GM08714 (cell line): ENCODE results near the gene SFRP5.

Source experiments
- H3K4me3 ChIP-seq: fragments of 200-500 bp; sonication (Bioruptor generic); 2 replicates; pipeline ENCODE4 v1.5.1; 2014; ENCODE audit warnings: mild to moderate bottlenecking, low read length, inconsistent platforms
- ZNF274 ChIP-seq: IDR thresholded peaks from 2 replicates; pipeline ENCODE4 v1.6.1; 2012; ENCODE audit warnings: mild to moderate bottlenecking, low read depth, low read length

Gene SFRP5

DNA sequence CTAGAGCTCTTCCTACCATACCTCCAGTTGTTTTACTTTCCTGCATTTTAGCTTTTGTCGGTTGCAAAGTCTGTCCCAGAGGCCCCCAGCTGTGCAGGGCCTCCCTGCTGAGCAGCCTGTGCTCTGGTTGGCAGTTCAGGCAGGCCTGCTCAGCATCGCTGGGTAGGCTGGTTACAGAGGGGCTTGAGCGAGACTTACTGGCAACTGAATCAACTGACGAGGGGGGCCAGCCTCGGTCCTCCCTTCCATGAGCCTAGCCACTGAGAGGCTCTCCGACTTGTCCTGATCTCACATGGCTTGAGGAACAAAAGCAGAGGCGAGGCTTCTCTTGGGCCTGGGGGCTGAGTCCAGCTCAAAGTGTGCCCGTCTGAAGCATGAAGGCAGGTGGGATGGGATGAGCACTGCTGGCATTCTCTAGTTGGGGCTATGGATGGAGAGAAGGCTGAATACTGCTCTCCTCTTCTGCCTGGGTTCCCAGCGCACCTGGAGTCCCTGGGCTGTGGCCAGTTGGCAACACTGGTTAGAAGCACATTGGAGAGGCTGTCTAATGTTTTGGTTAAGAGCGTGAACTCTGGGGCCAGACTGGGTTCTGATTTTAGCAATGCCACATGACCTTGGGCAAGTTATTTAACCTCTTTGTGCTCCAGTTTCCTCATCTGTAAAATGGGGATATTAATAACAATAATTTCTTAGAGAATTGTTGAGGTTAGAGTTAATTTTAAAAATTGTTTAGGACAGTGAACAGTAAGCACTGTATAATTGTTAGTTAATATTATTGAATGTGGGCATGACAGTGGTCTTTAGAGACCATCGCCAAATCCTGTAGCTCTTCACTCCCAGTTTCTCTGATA lies 6.9 kb upstream of the SFRP5 start:
- TF ChIP-seq ZNF274: no peak
- H3K4me3 ChIP-seq: no peak overlapping the region

DNA sequence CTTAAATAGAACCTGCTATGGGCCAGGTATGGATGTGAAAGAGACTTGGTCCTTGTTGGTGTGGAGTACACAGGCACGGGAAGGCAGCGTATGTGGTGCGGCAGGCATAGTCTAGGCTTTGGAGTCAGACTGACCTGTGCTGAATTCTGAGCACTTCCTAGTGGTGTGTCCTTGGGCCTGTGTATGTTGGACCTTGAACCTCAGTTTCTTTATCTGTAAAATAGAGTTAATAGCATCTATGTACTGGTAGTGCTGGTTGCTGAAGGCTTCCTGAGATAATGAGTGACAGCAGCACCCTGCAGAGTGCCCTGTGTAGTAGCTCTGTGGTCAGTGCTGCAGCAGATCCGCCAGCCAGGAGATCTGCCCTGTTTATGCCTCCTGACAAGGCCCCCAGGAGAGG lies 5.3 kb upstream of the SFRP5 start:
- H3K4me3 ChIP-seq: no peak overlapping the region
- TF ChIP-seq ZNF274: no peak

DNA sequence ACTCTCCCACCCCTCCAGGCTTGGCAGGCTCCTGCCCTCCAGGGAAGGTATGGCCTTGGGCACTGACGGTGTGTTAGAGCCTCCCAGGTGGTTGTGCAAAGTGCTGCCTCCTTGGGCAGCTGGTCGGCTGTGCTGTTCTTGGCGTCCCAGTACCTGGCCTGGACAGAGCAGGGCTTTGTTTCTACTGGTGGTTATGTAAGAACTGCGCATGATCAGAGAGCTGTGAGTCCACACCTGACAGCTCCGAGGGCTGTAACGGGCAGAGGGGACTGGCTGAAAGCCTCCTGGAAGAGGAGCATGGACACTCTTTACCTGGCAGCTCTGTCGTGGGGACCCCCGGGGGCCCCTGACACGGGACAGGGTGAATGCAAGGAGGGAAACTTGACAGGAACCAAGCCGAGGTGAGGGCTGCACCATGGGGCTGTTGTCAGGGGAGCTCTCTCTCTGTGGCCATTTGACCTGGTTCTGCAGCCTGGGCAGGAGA lies 3.1 kb upstream of the SFRP5 start:
- TF ChIP-seq ZNF274: no peak
- no peak overlapping the region for H3K4me3 ChIP-seq

DNA sequence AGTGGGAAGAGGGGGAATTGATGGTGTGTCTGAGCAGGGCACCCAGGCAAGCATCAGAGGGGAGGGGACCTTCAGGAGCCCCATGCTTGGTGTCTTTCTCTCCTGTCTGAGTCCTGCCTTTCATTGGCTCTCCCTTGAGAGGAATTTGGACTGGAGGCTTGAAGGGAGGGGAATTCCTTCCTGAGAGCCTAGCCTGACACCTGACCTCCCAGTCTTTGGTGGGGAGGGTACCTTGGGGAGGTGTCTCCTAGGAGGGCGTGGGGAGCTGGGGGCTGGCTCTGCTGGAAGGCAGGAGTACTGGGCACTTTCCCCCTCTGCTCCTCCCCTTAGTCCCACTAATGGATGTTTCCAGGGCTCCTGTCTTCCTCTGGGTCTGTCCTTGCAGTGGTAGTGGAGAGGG lies 1.3 kb upstream of the SFRP5 start:
- no peak overlapping the region for H3K4me3 ChIP-seq
- TF ChIP-seq ZNF274: no peak

DNA sequence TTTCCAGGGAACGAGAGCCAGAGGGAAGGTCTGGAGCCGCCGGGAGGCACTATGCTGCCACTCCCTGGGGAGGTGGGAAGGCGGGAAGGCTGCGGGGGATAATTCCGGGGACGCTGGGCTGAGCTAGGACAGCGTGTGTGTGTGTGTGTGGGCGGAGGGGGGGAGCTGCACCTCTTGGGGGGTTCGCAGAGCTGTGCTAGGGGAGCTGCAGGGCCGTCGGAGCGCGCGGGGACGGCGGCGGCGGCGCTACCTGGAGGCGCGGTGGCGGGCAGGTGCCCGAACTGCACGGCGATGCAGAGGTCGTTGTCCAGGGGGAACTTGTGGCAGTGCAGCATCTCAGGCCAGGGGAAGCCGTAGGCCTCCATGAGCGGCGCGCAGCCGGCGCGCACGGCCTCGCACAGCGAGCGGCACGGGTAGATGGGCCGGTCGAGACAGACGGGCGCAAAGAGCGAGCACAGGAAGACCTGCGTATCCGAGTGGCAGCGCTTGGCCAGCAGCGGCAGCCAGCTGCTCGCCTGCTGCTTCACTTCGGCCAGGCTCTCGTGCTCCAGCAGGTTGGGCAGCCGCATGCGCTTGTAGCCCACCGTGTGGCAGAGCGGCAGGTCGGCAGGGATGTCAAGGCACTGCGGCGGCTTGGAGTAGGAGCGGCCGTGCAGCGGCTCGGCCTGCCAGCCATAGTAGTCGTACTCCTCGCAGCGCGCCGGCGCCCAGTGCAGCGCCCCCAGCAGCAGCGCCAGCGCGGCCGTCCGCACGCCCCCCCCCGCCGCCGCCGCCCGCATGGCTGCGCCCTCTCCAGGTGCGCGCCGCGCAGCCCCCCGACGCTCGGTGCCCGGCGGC lies 526 bp downstream of the SFRP5 start:
- no peak for TF ChIP-seq ZNF274
- H3K4me3 ChIP-seq: no peak overlapping the region

DNA sequence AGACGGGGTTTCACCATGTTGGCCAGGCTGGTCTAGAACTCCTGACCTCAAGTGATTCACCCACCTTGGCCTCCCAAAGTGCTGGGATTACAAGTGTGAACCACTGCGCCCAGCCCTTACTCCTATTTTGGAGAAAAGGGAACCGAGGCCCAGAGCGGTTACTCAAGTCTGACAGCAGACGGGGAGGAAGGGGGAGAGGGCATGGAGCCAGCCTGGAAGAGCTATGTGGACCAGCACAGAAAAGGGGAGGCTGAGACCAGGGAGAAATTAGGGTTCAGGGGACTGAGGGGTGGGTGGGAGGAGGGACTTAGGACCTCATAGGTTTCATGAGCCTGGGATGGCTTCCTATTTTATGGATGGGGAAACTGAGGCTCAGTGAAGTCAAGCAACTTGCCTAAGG lies 1.5 kb downstream of the SFRP5 start:
- no peak overlapping the region for H3K4me3 ChIP-seq
- no peak for TF ChIP-seq ZNF274

DNA sequence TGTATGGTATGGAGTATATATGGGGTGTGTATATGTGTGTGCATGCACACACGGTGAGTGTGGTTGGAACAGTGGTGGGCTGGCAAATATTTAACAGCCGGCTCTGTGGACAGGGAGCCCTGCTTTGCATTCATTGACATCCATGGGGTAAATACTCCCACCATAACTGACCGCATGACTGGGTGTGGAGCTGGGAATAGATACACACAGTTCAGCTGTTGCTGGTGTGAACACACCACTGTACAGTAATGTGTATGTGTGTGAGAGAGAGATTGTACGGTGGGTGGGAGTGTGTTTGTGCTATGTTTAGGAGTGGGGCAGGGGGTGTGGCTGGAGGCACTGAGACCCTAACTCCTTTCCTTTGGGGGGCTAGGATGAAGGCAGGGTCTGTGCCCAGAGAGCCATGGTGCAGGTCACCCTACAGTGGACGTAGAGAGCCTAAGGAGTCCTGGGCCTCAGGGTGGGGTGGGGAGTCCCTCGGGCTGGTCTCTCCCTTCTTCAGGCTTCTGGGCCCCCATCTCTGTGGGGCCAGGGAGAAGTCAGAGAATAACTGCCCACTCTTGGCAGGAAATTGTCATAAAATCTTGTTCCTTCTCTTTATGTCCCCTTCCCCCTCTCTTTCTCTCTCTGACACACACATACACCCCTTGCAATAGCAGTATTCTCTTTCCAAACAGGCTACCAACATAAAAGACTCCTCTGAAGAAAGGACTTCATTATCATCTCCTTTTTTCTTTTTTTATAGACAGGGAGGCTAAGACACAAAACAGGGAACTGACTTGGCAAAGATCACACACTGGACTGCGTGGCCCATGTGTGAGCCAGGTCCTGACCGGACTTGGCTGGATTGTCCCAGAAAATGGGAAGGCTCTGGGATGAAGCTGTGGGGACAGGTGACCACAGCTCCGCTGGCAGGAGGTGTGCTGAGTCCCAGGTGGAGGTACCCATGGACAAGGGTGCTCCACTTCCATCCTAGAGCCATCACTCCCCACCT lies 3.2 kb downstream of the SFRP5 start:
- no peak for TF ChIP-seq ZNF274
- H3K4me3 ChIP-seq: no peak overlapping the region

DNA sequence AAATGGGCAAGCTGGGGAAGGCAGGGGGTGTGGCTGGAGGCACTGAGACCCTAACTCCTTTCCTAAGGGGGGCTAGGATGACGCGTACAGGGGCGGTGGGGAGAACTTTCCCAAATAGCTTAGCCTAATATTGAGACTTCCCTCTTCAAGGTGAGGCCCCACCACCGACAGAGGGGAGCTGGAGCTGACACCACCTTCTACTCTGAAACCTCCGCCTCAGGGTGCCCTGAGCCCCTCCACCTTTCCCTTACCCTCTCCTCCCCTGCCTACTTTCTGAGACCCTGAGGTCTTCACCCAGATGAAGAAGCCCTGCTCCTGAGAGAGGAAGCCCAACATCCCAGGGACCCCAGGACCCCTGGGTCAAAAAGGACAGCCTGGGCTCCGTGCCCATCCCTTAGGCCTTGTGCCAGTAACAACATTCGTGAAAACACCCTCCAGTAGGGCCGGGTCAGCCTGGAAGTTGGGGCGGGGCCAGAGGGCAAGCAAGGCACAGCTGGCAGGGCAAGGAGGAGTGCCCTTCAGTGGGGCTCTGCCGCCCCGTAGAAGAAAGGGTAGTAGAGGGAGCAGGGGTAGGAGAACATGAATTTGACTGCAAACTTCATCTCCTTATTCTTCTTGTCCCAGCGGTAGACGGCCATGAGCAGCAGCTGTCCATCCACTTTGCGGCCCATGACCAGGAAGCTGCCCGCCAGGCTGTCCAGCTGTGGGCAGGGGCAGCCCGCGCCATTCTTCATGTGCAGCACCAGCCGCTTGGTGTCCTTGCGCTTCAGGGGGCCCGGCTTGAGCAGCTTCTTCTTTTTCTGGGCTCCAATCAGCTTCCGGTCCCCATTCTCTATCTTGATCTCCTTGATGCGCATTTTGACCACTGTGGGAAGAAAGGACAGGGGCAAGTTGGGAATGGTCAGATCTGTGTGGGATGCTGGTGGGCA lies 4.5 kb downstream of the SFRP5 start:
- TF ChIP-seq ZNF274: no peak
- no peak overlapping the region for H3K4me3 ChIP-seq

DNA sequence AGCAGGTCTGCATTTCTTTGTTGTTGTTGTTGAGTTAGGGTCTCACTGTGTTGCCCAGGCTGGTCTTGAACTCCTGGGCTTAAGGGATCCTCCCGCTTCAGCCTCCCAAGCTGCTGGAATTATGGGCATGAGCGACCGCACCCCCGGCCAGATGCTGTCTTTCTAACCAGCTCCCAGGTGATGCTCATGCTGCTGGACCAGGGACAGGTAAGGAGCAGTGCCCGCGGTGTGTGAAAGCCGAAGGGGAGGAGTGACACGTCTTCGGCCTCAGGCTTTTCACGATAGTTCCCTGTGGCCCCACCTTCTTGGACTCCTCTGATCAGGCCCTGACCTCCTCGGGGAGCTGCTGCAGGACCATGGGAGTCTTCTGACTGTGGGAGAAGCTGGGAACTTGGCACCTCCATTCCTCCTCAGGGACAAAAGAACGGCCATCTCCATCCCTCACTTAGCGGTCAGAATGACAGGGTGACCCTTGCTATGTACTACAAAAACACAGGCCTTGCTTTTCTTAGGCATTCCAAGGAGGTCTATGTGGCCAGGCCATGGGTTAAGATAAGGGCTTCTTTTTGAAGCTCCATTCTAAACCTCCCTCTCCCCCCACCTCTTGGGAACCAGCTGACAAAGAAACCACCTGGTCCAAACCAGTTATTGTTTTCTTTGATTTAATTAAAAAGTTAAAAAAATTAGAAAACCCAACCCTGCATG lies 5.5 kb downstream of the SFRP5 start:
- H3K4me3 ChIP-seq: no peak overlapping the region
- TF ChIP-seq ZNF274: no peak

DNA sequence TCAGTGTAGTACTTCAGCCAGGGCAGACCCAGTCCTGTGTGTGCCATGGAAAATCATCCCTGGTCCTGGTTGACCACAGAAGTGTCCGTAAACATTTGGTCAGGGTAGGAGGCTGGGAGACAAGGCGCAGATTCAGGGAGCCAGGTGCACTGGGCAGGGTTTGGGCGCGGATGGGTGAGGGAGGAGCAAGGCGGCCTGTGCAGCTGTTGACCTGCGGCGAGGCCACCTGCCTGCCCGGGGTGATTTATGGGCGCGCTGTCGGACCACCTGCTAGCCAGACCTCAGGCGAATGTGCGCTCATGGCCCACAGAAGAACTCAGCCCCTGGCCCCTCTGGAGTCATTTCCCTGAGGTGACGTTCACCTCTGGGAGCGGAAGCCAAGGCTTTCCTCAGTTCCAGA lies 6.6 kb downstream of the SFRP5 start:
- TF ChIP-seq ZNF274: no peak
- no peak overlapping the region for H3K4me3 ChIP-seq

DNA sequence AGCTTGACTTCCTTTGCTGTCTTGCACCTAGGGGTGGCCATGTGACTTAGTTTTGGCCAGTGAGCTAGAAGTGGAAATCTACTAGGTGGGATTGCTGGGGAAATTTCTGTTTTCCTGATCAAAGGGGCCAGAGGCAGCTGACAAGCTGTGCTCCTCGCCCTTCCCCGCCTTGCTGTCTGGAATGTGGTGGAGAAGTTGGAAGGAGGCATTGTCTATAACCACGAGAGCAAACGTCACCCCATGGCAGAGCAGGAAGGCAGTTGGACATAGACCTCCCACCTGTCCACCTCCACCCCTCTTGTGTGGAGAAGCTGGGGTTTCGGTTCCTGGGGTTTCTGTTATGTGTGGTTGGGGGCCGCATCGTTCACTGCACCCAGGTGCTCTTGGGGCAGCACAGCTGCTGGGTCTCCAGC lies 7.3 kb downstream of the SFRP5 start:
- TF ChIP-seq ZNF274: no peak

DNA sequence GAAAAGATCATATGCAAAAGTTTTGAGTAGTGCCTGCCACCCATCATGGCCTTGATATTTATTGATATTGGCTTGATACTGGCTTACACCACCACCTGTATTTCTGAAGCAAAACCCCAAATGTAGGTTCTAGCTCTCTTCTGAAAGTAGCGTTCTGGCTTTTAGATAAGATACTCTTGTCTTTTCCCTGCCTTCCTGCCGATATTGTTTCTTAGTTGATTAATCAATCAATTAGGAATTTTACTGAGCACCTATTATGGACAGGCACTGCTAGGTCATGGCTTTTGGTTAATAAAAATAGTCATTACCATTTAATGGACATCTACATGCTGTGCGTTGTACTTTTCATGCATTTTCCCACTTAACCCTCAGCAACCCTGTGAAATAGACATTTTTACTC lies 7.9 kb downstream of the SFRP5 start:
- no peak overlapping the region for H3K4me3 ChIP-seq
- TF ChIP-seq ZNF274: no peak

More for the DNA sequence above, 7.3 kb downstream of the SFRP5 start:
- no peak overlapping the region for H3K4me3 ChIP-seq
